Endothelial cell of umbilical vein (primary cell): ENCODE measurements around the gene MLANA. TPM values are rescaled to one million over a fixed set of nuclear protein-coding genes. Genes with fewer than 3 reads are reported as not detected.

Source experiments
- BruUV-seq: library from RNA; stranded (reverse); fragments of 400-500 nt; replicated peaks from 2 replicates; lab custom pipeline; 2021; lab: Mats Ljungman, UMichigan
- CTCF ChIA-PET: fragments of 300-600, 350-600 bp; sonication (Branson Sonifier 250); formaldehyde crosslinking; loops from one replicate; lab custom pipeline; 2021; ENCODE audit warnings: antibody characterized with exemption, inconsistent platforms; lab: Charles Lee
- POLR2A ChIA-PET: fragments of 300-600, 350-600 bp; sonication (Branson Sonifier 250); formaldehyde crosslinking; loops from one replicate; lab custom pipeline; 2021; ENCODE audit warnings: antibody characterized with exemption, inconsistent platforms; lab: Charles Lee
- DNase-seq: peaks from one replicate; pipeline ENCODE4 v3.0.0-alpha.2; 2011; ENCODE audit warnings: low read depth, low spot score
- FAIRE-seq: peaks from 2 replicates; lab custom pipeline; 2011; peaks lifted over from hg19 to GRCh38; lab: Jason Lieb, UNC
- H2AFZ ChIP-seq: 2 replicates; pipeline ENCODE4 v1.6.0; 2012; ENCODE audit warnings: low read depth, low read length, control low read depth, inconsistent platforms
- H3K27ac ChIP-seq: 2 replicates; pipeline ENCODE4 v1.5.1; 2011; ENCODE audit warnings: low read depth, mild to moderate bottlenecking, control low read depth, low read length, moderate library complexity; ENCODE audit not compliant: insufficient read depth
- H3K27me3 ChIP-seq, 2 experiments: 2 replicates each; pipeline versions ENCODE4 v1.6.0 to v1.6.1; 2011; ENCODE audit warnings: low read length in 2 of 2, mixed read lengths in 1 of 2; ENCODE audit not compliant: control insufficient read depth in 2 of 2, insufficient read depth in 2 of 2
- H3K36me3 ChIP-seq, 2 experiments: 2 replicates in 1 of 2; 3 replicates in 1 of 2; pipeline ENCODE4 v1.5.1; 2011; ENCODE audit warnings: low read length in 2 of 2, mild to moderate bottlenecking in 1 of 2, moderate library complexity in 1 of 2; ENCODE audit not compliant: control insufficient read depth in 2 of 2, insufficient read depth in 2 of 2; ENCODE audit errors: extremely low read depth in 1 of 2
- H3K4me1 ChIP-seq: 3 replicates; pipeline ENCODE4 v1.5.1; 2011; ENCODE audit warnings: mild to moderate bottlenecking, low read length; ENCODE audit not compliant: control insufficient read depth, insufficient read depth; ENCODE audit errors: extremely low read depth
- H3K4me2 ChIP-seq: 2 replicates; pipeline ENCODE4 v1.6.1; 2011; ENCODE audit warnings: low read length, control low read depth, mixed read lengths; ENCODE audit not compliant: insufficient read depth
- H3K4me3 ChIP-seq, 3 experiments: fragments of 200-600 bp in 1 of 3; sonication (generic), shearing (Covaris generic) in 1 of 3; replicated peaks in 1 of 3; 2 replicates each; pipeline ENCODE4 v1.5.1; 2011 to 2016; ENCODE audit warnings: control low read depth in 3 of 3, low read length in 3 of 3, mild to moderate bottlenecking in 2 of 3, inconsistent platforms in 1 of 3, low read depth in 1 of 3, moderate library complexity in 1 of 3; ENCODE audit not compliant: insufficient read depth in 1 of 3
- H3K79me2 ChIP-seq: 2 replicates; pipeline ENCODE4 v1.6.0; 2012; ENCODE audit warnings: low read length, inconsistent platforms; ENCODE audit not compliant: control insufficient read depth, insufficient read depth
- H3K9ac ChIP-seq: replicated peaks from 2 replicates; pipeline ENCODE3; 2011; ENCODE audit warnings: low read length, control low read depth; ENCODE audit not compliant: insufficient read depth; ENCODE audit errors: extremely low read depth
- H3K9me1 ChIP-seq: replicated peaks from 3 replicates; pipeline ENCODE4 v1.6.0; 2011; ENCODE audit warnings: mild to moderate bottlenecking, low read length; ENCODE audit not compliant: control insufficient read depth, insufficient read depth; ENCODE audit errors: extremely low read depth
- H3K9me3 ChIP-seq: replicated peaks from 2 replicates; pipeline ENCODE4 v1.5.1; 2012; ENCODE audit warnings: low read length, inconsistent platforms; ENCODE audit not compliant: control insufficient read depth, insufficient read depth
- H4K20me1 ChIP-seq: replicated peaks from 2 replicates; pipeline ENCODE3; 2011; ENCODE audit warnings: mild to moderate bottlenecking, low read length; ENCODE audit not compliant: control insufficient read depth, insufficient read depth; ENCODE audit errors: extremely low read depth
- EZH2 ChIP-seq: IDR thresholded peaks from 2 replicates; pipeline ENCODE4 v1.6.1; 2012; ENCODE audit warnings: borderline replicate concordance, low read depth, mild to moderate bottlenecking, moderate library complexity, low read length, inconsistent platforms; ENCODE audit not compliant: severe bottlenecking
- FOS ChIP-seq: IDR thresholded peaks from 2 replicates; pipeline ENCODE4 v1.6.1; 2011; ENCODE audit warnings: mild to moderate bottlenecking, low read length, moderate library complexity, borderline replicate concordance; ENCODE audit not compliant: insufficient read depth
- GATA2 ChIP-seq: IDR thresholded peaks from 2 replicates; pipeline ENCODE4 v1.7.0; 2011; ENCODE audit warnings: low read depth, mild to moderate bottlenecking, moderate library complexity, mixed read lengths, low read length; ENCODE audit not compliant: insufficient read length, insufficient read depth
- JUN ChIP-seq: IDR thresholded peaks from 2 replicates; pipeline ENCODE4 v1.6.1; 2011; ENCODE audit warnings: borderline replicate concordance, low read depth; ENCODE audit not compliant: insufficient read length, insufficient read depth
- MYC ChIP-seq: IDR thresholded peaks from one replicate; pipeline ENCODE4 v1.6.1; 2011; ENCODE audit warnings: mild to moderate bottlenecking, low read depth, low read length
- POLR2A ChIP-seq: IDR thresholded peaks from 2 replicates; pipeline ENCODE4 v1.6.1; 2012; ENCODE audit warnings: low read depth, mild to moderate bottlenecking, control low read depth, low read length
- POLR2AphosphoS5 ChIP-seq: IDR thresholded peaks from 2 replicates; pipeline ENCODE4 v1.6.1; 2012; ENCODE audit warnings: low read depth, mild to moderate bottlenecking, control low read depth, low read length, moderate library complexity; ENCODE audit not compliant: insufficient read depth
- dilution Hi-C: fragments of 300-500 bp; cut with MboI; formaldehyde crosslinking; loops from one replicate; pipeline ENCODE4 v1.15.0; 2019; ENCODE audit warnings: low sequenced_read_pairs; ENCODE audit not compliant: extremely low pct_ligation_motif_present
- intact Hi-C: fragments of 100-400 bp; cut with micrococcal nuclease; formaldehyde crosslinking; loops from one replicate; pipeline ENCODE4 v1.10.0; 2022
- polyA plus RNA-seq, 4 experiments: library from polyadenylated mRNA; depleted of rRNA in 3 of 4; stranded (reverse) in 3 of 4; unstranded in 1 of 4; fragments of >200 nt; gene quantifications; 2 replicates each; pipeline versions ENCODE4 v1.2.1 to v1.2.3, GENCODE V29; 2011 to 2012; ENCODE audit warnings: missing spikeins in 1 of 4
- total RNA-seq: library from RNA; stranded (reverse); gene quantifications from 2 replicates; pipeline ENCODE4 v1.2.3, GENCODE V29; 2021
- TF ChIP-seq, protein P1 (sequence below): IDR thresholded peaks from 2 replicates; pipeline ENCODE4 v1.6.1; 2011; ENCODE audit not compliant: insufficient read depth, insufficient read length
- TF ChIP-seq, protein P2 (sequence below), 2 donors: IDR thresholded peaks; 1 replicate in 1 of 2; 2 replicates in 1 of 2; pipeline ENCODE4 v1.5.1; 2011; ENCODE audit warnings: low read length in 2 of 2, mild to moderate bottlenecking in 2 of 2, moderate library complexity in 2 of 2, control low read depth in 1 of 2, inconsistent platforms in 1 of 2, low read depth in 1 of 2; ENCODE audit not compliant: insufficient read depth in 1 of 2; ENCODE audit errors: extremely low read depth in 1 of 2

The MLANA gene
- total and polyA plus RNA-seq, 2 donors (not counting 3 experiments of a cell fraction or from before 2014, with no cell fraction given): not detected

DNA sequence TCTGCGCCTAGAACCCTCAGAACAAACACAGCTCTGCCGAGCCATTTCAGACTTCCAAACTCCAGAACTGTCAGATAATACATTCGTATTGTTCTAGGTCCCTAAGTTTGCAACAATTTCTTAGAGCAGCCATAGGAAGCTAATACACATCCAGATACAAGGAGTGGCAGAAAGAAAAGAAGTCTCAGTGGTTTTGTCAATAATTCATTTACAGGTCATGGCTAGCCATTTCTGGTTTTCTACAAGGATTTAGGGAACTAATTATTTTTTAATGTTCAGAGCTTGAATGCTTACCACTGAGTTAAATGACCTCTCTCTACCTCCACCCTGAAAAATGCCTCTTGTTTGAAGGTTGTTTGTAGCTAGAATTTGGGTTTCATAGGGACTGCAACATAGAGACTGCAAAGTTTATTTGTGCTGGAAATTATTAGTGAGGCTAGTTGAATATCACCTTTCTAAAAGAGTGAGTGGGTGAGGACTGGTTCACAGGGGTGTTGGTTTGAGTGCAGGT lies 42.3 kb upstream of the MLANA start:
- Histone ChIP-seq H4K20me1 (no peaks in the 10 kb centered on the region), H3K36me3 (no peaks in the 10 kb centered on the region), H3K9me1 (no peaks in the 10 kb centered on the region), H3K9ac (no peak overlapping the region), H3K79me2 (no peaks in the 10 kb centered on the region), H3K4me3 (no peak overlapping the region), H3K27me3 (no peaks in the 10 kb centered on the region), H3K27ac (no peak overlapping the region), H3K4me1 (peaks cover 19% of the 10 kb centered on the region), H2AFZ (no peak overlapping the region), H3K9me3 (no peaks in the 10 kb centered on the region), H3K4me2 (no peak overlapping the region)
- no TSS peak for BruUV-seq
- DNase-seq (no peak), FAIRE-seq (no peak)
- intact Hi-C loops: no loop called here
- TF ChIP-seq MYC: no peak
- TF ChIP-seq EZH2: no peak
- TF ChIP-seq, protein P1, sequence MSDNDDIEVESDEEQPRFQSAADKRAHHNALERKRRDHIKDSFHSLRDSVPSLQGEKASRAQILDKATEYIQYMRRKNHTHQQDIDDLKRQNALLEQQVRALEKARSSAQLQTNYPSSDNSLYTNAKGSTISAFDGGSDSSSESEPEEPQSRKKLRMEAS: no peak
- no peak for TF ChIP-seq POLR2AphosphoS5
- TF ChIP-seq, protein P2, sequence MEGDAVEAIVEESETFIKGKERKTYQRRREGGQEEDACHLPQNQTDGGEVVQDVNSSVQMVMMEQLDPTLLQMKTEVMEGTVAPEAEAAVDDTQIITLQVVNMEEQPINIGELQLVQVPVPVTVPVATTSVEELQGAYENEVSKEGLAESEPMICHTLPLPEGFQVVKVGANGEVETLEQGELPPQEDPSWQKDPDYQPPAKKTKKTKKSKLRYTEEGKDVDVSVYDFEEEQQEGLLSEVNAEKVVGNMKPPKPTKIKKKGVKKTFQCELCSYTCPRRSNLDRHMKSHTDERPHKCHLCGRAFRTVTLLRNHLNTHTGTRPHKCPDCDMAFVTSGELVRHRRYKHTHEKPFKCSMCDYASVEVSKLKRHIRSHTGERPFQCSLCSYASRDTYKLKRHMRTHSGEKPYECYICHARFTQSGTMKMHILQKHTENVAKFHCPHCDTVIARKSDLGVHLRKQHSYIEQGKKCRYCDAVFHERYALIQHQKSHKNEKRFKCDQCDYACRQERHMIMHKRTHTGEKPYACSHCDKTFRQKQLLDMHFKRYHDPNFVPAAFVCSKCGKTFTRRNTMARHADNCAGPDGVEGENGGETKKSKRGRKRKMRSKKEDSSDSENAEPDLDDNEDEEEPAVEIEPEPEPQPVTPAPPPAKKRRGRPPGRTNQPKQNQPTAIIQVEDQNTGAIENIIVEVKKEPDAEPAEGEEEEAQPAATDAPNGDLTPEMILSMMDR (IDR thresholded peaks at IDR 0.05; ENCODE audit: extremely low read depth in 1 of 2, insufficient read depth in 1 of 2, low read depth in 1 of 2, low read length in 2 of 2): no peak
- TF ChIP-seq FOS: no peak
- no peak for TF ChIP-seq JUN
- TF ChIP-seq GATA2: no peak
- no peak for TF ChIP-seq POLR2A
- POLR2A ChIA-PET: no interaction called here
- dilution Hi-C loops: no loop called here
- CTCF ChIA-PET: interaction anchor here (0.9 kb wide), 1 partner anchor 38 kb away, joined by 4 read pairs; no protein-coding TSS in a partner anchor
